Germinal center (tissue), 1 donor: ENCODE data around the gene RBM33.
A peak's percentile ranks its signal among the peaks of the same experiment; 100 is the strongest.
"Not testable (repeated sequence)": the region's sequence is repeated elsewhere in the genome, so short reads cannot be mapped to it uniquely, and the experiment has no call there.

Experiments
- DNase-seq: peaks from one replicate; pipeline ENCODE4 v3.0.0; 2012; ENCODE audit warnings: mixed read lengths, low spot score

The RBM33 gene

GRCh38 chr7:155809332-155809946, 165.0 kb downstream of the RBM33 start:
- DNase-seq, result no peak

GRCh38 chr7:155809947-155810769, 165.7 kb downstream of the RBM33 start:
- DNase-seq, result no peak

DNA sequence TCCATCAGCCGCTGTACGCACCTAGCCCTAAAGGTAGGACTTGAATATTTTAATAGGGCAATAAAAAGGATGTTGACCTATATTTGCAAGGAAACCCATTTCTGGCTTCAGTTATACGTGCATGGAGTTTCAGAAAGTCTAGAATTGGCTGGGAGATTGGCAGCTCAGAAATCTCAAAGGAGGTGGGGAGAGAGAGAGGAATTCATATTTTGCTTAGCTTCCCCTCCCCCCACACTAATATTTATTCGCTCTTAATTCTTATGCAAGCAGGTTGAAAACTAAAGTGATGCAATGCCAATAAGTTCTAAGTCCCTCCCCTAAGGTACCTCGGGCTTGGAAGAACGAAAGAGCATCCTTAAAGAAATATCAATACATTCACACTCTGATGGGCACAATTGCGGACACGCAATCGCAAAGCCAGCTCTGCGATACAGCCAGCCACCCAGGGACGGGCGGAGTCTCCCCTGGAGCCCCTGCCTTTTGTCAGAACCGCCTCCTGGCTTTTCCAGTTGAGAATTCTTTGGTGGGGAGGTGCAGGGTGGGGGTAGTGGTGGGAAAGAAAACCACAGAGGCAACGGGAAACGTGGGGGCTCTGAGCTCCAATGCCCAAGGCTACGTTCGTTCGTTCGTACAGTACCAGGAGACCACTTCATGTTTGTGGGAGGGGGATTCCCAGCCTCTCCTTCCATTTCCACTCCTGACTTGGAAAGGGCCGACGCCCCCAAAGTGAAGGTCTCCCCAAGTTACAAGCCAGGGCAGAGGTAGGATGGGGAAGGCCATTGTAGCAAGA, 166.5 kb downstream of the RBM33 start:
- no peak for DNase-seq

DNA sequence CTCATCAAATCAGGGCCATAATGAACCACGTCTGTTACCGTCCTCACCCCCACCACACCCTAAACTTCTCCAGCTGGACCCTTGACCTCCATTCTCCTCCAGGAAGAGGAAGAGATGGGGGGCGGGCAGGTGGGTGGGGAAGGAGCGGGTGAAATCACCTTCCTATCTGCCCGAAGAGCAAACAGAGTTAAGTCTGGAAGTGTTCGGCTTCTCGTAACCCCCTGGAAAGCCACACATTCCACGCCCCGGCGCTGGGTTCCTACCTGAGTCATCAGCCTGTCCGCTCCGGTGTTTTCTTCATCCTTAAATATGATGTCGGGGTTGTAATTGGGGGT, 167.1 kb downstream of the RBM33 start:
- no peak for DNase-seq

DNA sequence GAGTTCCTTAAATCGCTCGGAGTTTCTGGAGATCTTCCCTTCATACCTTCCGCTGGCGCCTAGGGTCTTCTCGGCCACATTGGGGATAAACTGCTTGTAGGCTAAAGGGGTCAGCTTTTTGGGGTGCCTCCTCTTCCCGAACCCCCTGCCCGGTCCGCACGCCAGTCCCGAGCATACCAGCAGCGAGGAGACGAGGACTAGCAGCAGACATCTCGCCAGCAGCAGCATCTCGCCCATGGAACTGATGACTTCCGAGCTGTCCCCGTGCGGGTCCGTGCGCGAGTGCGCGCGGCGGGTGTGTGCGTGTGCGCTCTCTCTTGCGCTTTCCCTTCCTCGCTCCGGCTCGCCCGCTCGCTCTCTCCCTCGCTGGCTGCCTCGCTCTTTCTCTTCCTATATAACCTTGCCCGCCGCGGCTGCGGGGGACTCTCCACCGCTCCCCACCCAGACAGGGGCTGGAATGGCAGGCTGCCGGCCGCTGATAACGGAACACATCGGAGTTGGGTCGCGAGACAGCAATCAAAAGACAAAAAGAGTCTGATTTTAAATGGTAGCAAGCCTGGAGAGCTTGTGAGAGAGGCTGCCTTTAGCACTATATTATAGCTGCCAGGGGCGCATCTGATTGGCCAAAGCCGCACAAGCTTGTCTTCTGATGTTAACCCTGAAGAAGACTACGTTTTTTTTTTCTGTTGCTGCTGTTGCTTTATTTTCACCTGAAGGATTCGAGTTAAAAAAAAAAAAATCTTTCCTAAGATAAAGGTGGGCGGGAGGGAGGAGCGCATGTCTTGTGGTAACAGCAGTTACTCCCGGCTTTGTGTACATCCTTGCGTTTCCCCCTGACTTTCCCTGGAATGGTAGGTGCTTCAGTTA, 167.7 kb downstream of the RBM33 start, which contains the start of gene SHH:
Gene SHH (minus strand): TSS at position 569 of the 867 bp plus-strand sequence. CDS start 341 bp downstream, at position 228.
- no peak for DNase-seq

DNA sequence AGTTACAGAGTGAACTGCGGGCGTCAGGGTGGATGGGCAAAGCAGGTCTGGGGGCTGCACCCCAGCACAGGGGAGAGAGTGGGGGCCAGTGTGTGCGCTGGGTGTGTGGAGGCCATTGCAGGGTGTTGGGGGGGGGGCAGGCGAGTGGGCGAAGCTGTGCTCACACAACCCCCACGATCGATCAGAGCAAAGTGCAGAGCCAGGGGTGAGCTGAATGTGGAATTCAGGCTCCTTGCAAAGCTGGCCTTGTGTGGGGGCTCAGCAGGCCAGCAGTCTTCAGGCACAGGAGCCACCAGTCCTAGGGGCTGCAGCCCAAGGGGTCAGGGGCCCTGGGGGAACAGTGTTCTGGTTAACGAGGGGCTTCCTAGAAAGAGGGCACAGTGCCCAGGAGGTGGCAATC, 168.7 kb downstream of the RBM33 start:
- no peak for DNase-seq

DNA sequence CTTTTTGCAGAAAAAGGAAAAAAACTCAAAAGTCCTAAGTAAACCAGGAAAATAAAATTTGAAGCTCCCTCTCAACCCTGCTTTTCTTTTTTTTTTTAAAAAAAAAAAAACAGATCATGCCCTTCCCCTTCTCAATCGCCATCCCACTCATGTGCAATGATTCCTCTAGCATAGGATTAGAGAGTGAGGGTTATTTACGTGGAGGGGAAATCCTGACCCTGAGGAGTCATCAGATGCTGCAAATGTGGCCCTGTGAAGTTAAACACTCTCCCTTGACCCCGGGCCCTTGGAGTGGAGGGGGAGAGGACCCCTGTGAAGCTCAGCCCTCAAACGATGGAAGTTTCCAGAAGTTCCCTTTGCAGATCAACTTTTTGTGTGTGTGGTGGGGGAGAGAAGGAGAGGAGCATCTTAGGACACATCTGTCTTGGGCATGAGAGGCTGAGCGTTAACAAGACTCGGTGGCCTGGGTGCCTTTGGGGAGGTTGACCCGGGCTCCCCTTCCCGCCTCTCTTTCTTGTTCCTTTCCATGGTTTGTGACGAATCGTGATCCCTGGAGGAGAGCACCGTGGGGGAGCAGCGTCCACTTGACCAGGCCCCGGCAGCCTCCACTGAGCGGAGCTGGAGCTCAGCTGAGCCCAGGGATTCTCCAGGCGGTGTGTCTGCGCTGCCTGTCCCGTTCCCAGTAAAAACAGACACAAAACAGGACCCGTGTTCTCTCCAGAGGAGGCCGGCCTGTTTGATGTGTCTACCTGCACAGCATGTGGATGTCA, 169.3 kb downstream of the RBM33 start:
- no peak for DNase-seq

GRCh38 chr7:155814316-155815276, 170.1 kb downstream of the RBM33 start:
- no peak for DNase-seq

DNA sequence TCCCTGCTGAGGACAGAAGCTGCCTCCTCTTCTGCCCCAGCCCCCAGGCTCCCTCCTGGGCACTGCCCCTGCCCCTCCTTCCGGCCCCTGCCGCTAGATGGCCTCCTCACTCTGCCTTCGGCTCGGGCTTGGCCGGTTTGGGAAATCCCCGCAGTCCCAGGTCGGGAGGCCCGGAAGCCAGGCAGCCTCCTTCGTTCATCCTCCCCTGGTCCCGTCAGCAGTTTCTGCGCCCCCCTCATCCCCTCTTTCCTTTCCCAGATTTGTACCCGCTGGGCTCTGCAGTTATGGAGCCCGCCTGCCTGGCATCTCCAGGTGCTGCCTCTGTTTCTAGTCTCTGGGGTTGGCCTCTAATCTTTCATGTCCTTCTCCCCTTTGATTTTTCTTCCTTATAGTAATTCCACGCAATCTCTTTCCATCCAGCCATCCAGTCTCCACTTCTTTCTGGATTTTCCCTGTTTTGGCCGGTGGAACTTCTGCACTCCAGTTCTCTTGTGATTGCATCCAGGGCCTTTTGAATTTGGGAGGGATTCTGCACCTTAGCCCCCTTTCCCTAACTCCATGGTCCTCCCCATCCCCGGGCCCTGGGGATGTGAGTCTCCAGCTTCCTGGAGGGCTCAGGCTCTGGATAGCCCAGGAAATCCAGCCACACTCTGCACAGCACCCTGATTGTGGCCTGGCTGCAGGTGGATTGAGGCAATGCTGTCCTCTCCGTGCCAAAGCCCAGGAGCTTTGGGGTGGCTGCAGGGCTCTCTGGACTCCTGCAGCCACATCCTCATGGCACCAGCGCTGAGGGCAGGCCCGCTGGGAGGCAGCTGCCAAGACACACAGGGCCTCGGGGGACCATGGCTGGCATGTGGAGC, 171.1 kb downstream of the RBM33 start:
- peak; percentile 70 for DNase-seq

- DNase-seq, result no peak
Measured at GRCh38 chr7:155816192-155816508, 171.7 kb downstream of the RBM33 start.

GRCh38 chr7:155816996-155817395, 172.5 kb downstream of the RBM33 start:
- no peak for DNase-seq

- not testable (repeated sequence) for DNase-seq
Measured at GRCh38 chr7:155817515-155817914, 173.1 kb downstream of the RBM33 start.

- no peak for DNase-seq
Measured at GRCh38 chr7:155818154-155818819, 173.8 kb downstream of the RBM33 start.

- no peak for DNase-seq
Measured at GRCh38 chr7:155818820-155819168, 174.3 kb downstream of the RBM33 start.

- DNase-seq, result no peak
Measured at GRCh38 chr7:155819186-155819585, 174.7 kb downstream of the RBM33 start.

- DNase-seq, result no peak
Measured at GRCh38 chr7:155820246-155820645, 175.8 kb downstream of the RBM33 start.

DNA sequence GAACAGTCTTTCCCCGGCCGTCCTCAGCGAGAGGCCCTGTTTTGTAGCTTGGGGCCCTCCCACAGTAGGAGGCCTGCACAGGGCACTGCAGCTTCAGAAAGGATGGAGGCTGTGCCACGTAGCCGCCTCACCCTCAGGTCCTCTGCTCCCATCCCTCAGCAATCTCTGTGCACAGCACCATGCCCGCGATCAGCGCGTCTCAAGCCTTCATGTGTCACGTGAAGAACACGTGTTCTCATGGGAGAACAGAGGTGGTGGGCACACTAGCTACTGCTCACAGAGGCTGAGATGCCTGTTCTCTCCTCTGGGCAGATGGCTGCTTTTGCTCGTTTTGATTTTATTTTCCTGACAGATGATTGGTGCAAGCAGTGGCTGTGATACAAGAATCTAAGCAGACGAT, 176.3 kb downstream of the RBM33 start:
- DNase-seq, result no peak

DNA sequence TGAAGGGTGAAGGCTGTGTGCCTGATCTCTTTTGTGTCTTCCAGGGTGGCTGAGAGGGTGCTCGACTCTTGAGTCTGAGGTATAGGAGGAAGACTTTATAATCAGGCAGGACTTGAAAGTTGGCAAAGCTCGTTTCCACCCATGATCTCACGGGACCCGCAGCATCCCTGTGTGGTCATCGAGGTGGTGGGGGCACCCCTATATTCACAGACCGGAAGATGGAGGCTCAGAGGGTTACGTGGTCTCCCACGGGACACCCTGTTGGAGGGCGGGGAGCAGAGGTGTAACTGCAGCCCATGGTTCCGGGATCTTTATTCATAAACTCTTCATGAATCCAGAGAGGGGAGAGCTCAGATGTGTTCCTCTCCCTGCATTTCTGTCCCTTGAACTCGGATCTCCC, 177.4 kb downstream of the RBM33 start:
- no peak for DNase-seq
